Measurements from ENCODE around the gene VIPR2.

VIPR2 gene

GRCh38 chr7:159026271-159027055 is 118.2 kb downstream of the VIPR2 start:
- no peak for DNase-seq (ENCODE audit: low spot score)

DNA sequence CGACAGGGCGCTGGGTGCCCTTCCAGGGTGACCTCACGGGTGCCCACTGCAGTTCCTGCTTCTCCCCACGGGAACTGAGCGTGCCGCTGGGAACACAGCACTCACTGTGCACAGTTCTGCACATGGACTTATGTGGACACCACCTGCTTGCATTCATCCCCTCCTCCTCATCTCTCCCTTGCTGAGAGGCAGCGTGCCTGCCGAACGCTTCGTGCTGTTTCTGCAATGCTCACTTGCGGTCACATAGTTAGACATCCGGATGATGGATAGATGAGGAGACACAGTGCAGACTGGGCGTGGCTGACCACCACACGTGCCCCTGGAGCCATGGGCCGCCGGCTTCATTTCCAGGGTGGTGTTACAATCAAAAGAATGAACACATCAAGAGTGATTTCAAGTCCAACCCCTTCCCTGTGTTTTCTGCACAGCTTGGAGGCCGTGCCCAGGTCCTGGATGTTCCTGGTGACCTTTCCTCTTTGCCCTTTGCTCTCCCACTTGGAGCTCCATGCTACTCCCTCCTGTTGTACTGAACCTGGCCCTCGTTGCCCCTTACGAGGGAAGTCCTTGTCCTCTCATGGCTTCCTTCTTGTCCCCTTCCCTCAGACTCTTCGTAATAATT is 119.4 kb downstream of the VIPR2 start:
- DNase-seq (ENCODE audit: low spot score): no peak

DNA sequence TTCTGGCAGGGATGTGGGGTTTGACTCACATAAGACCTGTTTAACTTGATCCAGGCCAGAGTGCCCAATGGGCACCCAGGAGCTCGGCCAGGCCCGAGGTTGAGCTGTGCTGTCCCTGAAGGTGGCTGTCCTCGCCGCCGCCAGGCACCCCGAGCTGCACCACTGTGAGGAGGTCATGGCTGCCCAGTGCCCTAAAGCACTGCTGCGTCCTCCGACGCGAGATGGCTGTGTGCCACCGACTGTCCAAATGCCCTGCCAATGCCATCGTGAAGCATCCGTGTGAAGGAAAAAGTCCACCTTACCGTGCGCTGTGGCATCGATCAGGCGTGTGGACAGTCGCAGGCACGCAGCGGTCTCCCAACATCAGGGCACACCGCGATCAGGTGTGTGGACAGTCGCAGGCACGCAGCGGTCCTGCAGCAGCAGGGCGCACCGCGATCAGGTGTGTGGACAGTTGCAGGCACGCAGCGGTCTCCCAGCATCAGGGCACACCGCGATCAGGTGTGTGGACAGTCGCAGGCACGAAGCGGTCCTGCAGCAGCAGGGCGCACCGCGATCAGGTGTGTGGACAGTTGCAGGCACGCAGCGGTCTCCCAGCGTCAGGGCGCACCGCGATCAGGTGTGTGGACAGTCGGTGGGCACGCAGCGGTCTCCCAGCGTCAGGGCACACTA is 120.3 kb downstream of the VIPR2 start:
- no peak for DNase-seq (ENCODE audit: low spot score)

DNA sequence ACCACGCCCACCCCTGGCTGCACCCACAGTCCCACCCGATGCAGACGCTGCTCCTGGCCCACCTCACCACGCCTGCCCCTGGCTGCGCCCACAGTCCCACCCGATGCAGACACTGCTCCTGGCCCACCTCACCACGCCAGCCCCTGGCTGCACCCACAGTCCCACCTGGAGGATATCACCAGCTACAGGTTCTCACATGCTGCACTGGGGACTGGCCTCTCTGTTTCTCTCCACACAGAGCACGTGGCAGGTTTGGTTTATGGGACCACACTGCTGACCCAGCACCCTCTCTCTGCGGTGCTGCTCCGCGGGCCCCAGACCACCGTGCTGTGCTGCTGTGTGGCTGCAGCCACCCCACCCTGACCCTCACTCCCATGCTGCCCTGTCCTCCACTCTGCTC is 120.9 kb downstream of the VIPR2 start:
- no peak for DNase-seq (ENCODE audit: low spot score)

DNA sequence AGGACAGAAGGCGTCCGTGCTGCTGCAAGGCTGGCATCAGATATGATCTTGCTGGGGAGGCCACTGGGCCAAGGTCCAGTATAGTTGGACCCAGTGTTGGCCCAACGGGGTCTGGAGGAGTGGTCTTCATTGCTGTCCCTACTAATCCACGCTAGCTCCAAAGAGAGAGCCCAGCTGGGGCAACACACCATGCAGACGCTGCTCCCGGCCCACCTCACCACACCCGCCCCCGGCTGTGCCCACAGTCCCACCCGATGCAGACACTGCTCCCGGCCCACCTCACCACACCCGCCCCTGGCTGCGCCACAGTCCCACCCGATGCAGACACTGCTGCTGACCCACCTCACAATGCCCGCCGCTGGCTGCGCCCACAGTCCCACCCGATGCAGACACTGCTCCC is 121.5 kb downstream of the VIPR2 start:
- DNase-seq (ENCODE audit: low spot score): no peak

- DNase-seq (ENCODE audit: low spot score): no peak
Measured at GRCh38 chr7:159022238-159022993, 122.3 kb downstream of the VIPR2 start.

DNA sequence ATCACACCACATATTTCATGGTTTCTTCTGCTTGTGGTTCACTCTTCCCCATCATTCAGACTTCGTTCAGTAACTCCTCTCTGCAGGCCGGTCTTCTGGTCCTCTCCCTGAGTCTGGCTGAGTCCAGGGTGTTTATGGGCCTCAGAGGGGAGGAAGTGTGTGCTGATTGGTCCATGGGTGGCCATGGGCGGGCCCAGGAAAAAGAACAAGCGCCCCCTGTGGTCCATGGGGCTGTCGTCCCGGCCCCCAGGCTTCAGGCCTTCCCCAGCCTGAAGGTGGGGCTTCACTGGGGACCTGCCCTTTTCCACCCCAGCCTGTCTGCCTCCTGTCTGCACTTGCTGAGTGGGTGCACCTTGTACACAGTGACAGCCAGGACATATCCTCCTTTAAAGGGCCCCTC is 123.7 kb downstream of the VIPR2 start:
- DNase-seq (ENCODE audit: low spot score): no peak

DNA sequence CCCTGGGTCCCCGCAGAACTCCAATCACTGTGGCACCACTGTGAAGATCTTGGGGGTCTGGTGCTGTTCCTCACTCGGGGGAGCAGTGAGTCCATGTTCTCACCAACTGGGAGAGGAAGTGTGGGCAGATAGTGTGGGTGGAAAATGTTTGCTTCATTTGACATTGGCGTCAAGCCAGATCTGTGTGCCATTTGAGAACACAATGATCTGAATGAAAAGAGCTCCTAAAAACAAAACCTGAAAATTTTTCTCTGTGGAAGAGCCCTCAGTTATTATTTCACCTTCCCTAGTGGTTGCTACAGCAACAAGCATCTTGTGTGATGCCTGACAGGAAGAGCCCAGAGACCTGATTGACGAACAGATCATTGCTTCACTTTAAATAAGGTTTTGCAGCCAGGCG is 125.6 kb downstream of the VIPR2 start:
- DNase-seq (ENCODE audit: low spot score): no peak

DNA sequence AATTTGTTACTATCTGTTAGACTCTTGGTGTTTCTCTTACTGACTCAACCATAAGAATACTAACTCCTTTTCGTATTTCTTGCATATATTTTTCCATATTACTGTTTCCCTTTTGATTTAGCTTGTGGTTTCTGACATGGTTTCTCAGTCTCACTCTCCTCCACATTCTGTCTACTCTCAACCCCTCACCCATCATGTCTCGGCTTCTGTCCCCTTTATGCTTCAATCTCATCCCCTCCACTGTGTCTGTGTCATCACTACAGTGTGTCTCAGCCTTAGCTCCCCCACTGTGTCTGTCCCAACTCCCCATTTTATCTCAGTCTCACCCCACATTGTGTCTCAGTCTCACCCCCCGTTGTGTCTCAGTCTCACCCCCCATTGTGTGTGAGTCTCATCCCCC is 126.9 kb downstream of the VIPR2 start:
- no peak for DNase-seq (ENCODE audit: low spot score)

DNA sequence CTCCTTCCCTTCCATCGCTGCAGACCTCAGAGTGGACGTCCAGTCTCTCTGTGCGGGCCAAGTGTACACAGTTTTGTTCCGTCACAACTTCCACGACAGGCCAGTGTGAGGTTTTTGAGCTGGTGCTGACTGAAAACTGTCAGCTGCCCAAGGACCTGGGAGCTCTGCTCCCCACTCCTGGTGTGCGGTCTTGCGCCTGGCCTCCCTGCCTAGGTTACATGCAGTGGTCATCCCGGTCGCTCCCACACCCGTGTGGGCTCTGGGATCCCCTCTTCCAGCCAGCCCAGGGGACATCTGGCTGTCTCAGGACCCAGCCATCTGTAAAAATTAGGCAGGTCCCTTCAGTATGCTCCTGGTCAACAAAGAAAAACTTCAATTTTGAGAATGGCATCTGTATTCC is 127.5 kb downstream of the VIPR2 start:
- DNase-seq (ENCODE audit: low spot score): no peak

- no peak for DNase-seq (ENCODE audit: low spot score)
Measured at GRCh38 chr7:159016591-159016990, 128.1 kb downstream of the VIPR2 start.

GRCh38 chr7:159015454-159016410 is 128.9 kb downstream of the VIPR2 start:
- DNase-seq (ENCODE audit: low spot score): no peak

GRCh38 chr7:159015081-159015453 is 129.6 kb downstream of the VIPR2 start:
- DNase-seq (ENCODE audit: low spot score): no peak

DNA sequence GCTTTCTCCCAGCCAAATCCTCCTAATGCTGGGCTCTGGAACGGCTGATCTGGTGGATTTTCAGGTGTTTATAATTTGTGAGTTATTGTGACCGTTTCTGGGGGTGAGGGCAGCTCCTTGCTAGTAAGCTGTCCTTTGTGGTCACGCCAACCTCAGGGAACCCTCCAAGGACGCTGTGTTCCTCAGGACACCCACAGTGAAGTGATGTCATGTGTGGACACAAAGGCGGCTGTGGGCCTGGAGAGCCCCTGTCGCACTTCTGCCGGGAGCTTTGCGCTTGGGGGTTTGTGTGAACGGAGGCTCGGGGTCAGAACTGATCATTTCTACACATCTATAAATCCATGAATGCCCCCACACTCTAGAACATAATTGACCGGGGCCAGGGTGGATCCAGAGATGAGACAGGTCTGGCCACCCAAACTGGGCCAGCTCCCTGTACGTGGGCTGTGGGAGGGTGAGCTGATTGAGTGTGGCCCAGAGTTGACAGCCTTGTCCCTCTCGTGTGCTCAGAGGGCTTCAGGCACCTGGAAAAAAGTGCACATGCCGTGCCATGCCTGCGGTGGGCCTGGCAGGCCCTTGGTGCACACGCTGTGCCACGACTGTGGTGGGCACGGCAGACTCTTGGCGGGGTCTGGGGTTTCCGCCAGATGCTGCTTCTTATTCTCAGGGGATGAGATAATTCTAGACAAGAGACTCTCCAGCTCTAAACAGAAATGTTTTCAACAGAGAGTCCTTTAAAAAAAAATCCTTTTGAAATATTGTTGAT is 130.2 kb downstream of the VIPR2 start:
- DNase-seq (ENCODE audit: low spot score): no peak

DNA sequence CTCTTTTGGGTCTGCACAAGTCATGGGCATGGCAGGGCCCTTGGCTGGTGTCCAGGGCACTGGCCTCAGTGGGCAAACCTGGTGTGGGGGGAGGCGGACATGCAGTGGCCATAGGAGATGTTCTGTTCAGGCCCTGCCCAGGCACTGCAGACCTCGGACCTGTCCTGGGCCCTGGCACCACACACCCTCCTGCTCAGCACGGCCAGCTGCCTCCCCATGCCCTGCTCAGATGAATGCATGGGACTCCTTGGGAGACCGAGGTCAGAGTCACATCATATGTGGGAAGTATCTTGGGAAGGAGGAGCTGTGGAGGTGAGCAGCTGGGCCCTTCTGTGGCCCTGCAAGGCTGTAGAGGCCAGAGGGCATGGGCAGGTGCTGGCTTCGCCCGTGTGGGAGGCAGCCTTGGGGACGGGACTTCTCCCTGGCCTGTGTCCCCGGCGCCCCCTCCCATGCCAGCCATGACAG is 130.8 kb downstream of the VIPR2 start:
- no peak for DNase-seq (ENCODE audit: low spot score)

DNA sequence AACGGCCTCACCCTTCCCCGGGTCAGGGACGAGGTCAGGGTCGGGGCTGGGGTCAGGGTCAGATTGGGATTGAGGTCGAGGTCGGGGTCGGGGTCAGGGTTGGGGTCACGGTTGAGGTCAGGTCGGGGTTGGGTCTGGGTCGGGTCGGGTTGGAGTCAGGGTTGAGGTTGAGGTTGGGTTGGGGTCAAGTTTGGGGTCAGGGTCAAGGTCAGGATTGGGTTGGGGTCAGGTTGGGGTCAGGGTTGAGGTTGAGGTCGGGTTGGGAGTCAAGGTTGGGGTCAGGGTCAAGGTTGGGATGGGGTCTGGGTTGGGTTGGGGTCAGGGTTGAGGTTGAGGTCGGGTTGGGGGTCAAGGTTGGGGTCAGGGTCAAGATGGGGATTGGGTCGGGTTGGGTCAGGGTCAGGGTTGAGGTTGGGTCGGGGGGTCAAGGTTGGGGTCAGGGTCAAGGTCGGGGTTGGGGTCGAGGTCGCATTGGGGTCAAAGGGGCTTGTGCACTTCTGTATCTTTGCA is 131.4 kb downstream of the VIPR2 start:
- no peak for DNase-seq (ENCODE audit: low spot score)

GRCh38 chr7:159012353-159013069 is 132.2 kb downstream of the VIPR2 start:
- no peak for DNase-seq (ENCODE audit: low spot score)

DNA sequence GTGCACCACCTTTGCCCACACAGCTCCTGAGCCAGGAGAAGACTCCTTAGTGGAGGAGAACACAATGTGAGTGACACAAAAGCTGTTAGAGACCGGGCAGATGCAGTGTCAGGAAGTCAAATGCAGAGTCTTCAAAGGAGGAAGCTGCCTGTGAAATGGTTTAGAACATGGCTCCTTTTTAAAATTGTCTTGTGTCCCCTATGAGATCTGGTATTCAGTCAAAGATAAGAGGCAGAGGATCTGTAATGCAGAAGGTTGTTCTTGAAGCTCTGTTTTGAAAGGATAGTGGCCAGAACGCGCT is 133.0 kb downstream of the VIPR2 start:
- DNase-seq (ENCODE audit: low spot score): no peak

GRCh38 chr7:159010937-159011721 is 133.5 kb downstream of the VIPR2 start:
- no peak for DNase-seq (ENCODE audit: low spot score)

Data from hematopoietic multipotent progenitor cell treated with erythropoietin and hydrocortisone succinate and interleukin-3 and kit ligand, for 15 days (in vitro differentiated cells).